GM21390 (cell line): ENCODE results near the gene TMCC1.
"Not testable (repeated sequence)": the region's sequence is repeated elsewhere in the genome, so short reads cannot be mapped to it uniquely, and the experiment has no call there.

Experiments
- ATAC-seq: cut with Tn5 transposase; IDR thresholded peaks from one replicate; pipeline ENCODE4 v1.9.1; 2021; ENCODE audit not compliant: unreplicated experiment

TMCC1 gene

GRCh38 chr3:129892857-129893580 lies 492 bp downstream of the TMCC1 start:
- peak; percentile 62 for ATAC-seq

GRCh38 chr3:129892486-129892856 lies 1.0 kb downstream of the TMCC1 start:
- ATAC-seq = peak; percentile 6

GRCh38 chr3:129890891-129891290 lies 2.6 kb downstream of the TMCC1 start:
- no peak for ATAC-seq

- ATAC-seq = no peak
These were observed 3.4 kb downstream of the TMCC1 start for GRCh38 chr3:129890125-129890524.

- ATAC-seq = no peak
These were observed 4.7 kb downstream of the TMCC1 start for GRCh38 chr3:129888771-129889170.

- ATAC-seq = no peak
These were observed 12.2 kb downstream of the TMCC1 start for GRCh38 chr3:129881261-129881660.

- ATAC-seq = no peak
These were observed 15.2 kb downstream of the TMCC1 start for GRCh38 chr3:129878355-129878754.

GRCh38 chr3:129874479-129874878 lies 19.0 kb downstream of the TMCC1 start:
- ATAC-seq = not testable (repeated sequence)

- ATAC-seq = no peak
These were observed 24.6 kb downstream of the TMCC1 start for GRCh38 chr3:129868912-129869311.

- ATAC-seq = no peak
These were observed 25.9 kb downstream of the TMCC1 start for GRCh38 chr3:129867506-129868124.

- no peak for ATAC-seq
These were observed 27.7 kb downstream of the TMCC1 start for GRCh38 chr3:129865806-129866205.

- no peak for ATAC-seq
These were observed 29.0 kb downstream of the TMCC1 start for GRCh38 chr3:129864519-129864918.

- ATAC-seq = no peak
These were observed 34.2 kb downstream of the TMCC1 start for GRCh38 chr3:129859272-129859671.

GRCh38 chr3:129857899-129858298 lies 35.6 kb downstream of the TMCC1 start:
- no peak for ATAC-seq

- not testable (repeated sequence) for ATAC-seq
These were observed 36.7 kb downstream of the TMCC1 start for GRCh38 chr3:129856790-129857189.

- no peak for ATAC-seq
These were observed 37.6 kb downstream of the TMCC1 start for GRCh38 chr3:129855832-129856419.

GRCh38 chr3:129855170-129855831 lies 38.2 kb downstream of the TMCC1 start:
- no peak for ATAC-seq

- no peak for ATAC-seq
These were observed 39.1 kb downstream of the TMCC1 start for GRCh38 chr3:129854460-129854859.

- ATAC-seq = no peak
These were observed 47.6 kb downstream of the TMCC1 start for GRCh38 chr3:129845956-129846355.

GRCh38 chr3:129840707-129841360 lies 52.7 kb downstream of the TMCC1 start:
- no peak for ATAC-seq

GRCh38 chr3:129838086-129838485 lies 55.4 kb downstream of the TMCC1 start:
- ATAC-seq = no peak
